Right lobe of liver (tissue), 6 donors: ENCODE measurements around the gene NSD1. TPM values are rescaled to one million over a fixed set of nuclear protein-coding genes. Genes with fewer than 3 reads are reported as not detected.
A peak's percentile ranks its signal among the peaks of the same experiment; 100 is the strongest.

Source experiments
- ATAC-seq, 4 donors: fragments of 200-7000 bp; cut with Tn5 transposase; one replicate each; pipeline ENCODE4 v1.9.1; 2020; ENCODE audit warnings: mild to moderate bottlenecking in 4 of 4, moderate library complexity in 4 of 4
- DNase-seq, 3 donors: peaks; one replicate each; pipeline ENCODE4 v3.0.0-alpha.2; 2020
- H3K27ac ChIP-seq, 3 donors: fragments of 200-600 bp; one replicate each; pipeline ENCODE4 v1.8.0; 2022
- H3K27me3 ChIP-seq, 2 donors: fragments of 200-600 bp; one replicate each; pipeline ENCODE4 v1.8.0; 2022
- H3K36me3 ChIP-seq, 4 donors: fragments of 200-600 bp; sonication (generic) in 1 of 4; one replicate each; pipeline versions ENCODE4 v1.5.1 to v1.8.0; 2017 to 2022; ENCODE audit warnings: control low read depth in 1 of 4
- H3K4me1 ChIP-seq, 4 donors: fragments of 200-600 bp; sonication (generic) in 1 of 4; one replicate each; pipeline versions ENCODE4 v1.5.1 to v1.8.0; 2017 to 2022; ENCODE audit warnings: control low read depth in 1 of 4
- H3K4me3 ChIP-seq, 3 donors: fragments of 200-600 bp; one replicate each; pipeline ENCODE4 v1.8.0; 2022
- H3K9me3 ChIP-seq, 4 donors: fragments of 200-600 bp; sonication (generic) in 1 of 4; one replicate each; pipeline versions ENCODE4 v1.5.1 to v1.8.0; 2017 to 2022; ENCODE audit warnings: control low read depth in 1 of 4
- POLR2A ChIP-seq: fragments of 450-650 bp; IDR thresholded peaks from one replicate; pipeline ENCODE4 v1.6.1; 2017; ENCODE audit warnings: antibody characterized with exemption, mild to moderate bottlenecking
- WGBS: methylation state at CpG from one replicate; pipeline ENCODE4 v1.1.6; 2018; ENCODE audit warnings: low coverage, low lambda C conversion rate; ENCODE audit not compliant: insufficient coverage; ENCODE audit errors: missing lambda C conversion rate; 5-methylcytosine and 5-hydroxymethylcytosine counted together
- intact Hi-C, 2 donors: fragments of 100-400 bp; cut with DNase I; formaldehyde crosslinking; loops; one replicate each; pipeline versions ENCODE4 v1.11.2 to v1.14.1; 2022
- total RNA-seq, 6 experiments: library from RNA; depleted of rRNA in 2 of 6; stranded (reverse); fragments of >200 nt in 2 of 6; fragmentation: NEBNext Ultra II Directional in 3 of 6; extraction: Animal tissue kit (Norgen Biotek cat#: 25700) in 3 of 6; gene quantifications; one replicate each; pipeline versions ENCODE4 v1.1.0 to v1.2.4, GENCODE V29; 2016 to 2023
- TF ChIP-seq, protein P1 (sequence below), 4 donors: fragments of 200-600 bp in 3 of 4; fragments of 450-650 bp in 1 of 4; IDR thresholded peaks; one replicate each; pipeline versions ENCODE4 v1.5.1 to v1.8.0; 2016 to 2022; ENCODE audit warnings: antibody characterized with exemption in 4 of 4, mild to moderate bottlenecking in 2 of 4
- donor health status: DM: no; HTN: yes; CAD: no.
- donor health status: DM: no; HTN: no; CAD: no.
- donor health status: DM: no; HTN: no; CAD: no.
- donor health status: DM: no; HTN: yes; CAD: no.
- donor health status: DM: no; HTN: yes; CAD: no.

NSD1 gene
- total RNA-seq, 6 experiments from 2014 or later = 13.1 to 33.1 (median 23.6) TPM

DNA sequence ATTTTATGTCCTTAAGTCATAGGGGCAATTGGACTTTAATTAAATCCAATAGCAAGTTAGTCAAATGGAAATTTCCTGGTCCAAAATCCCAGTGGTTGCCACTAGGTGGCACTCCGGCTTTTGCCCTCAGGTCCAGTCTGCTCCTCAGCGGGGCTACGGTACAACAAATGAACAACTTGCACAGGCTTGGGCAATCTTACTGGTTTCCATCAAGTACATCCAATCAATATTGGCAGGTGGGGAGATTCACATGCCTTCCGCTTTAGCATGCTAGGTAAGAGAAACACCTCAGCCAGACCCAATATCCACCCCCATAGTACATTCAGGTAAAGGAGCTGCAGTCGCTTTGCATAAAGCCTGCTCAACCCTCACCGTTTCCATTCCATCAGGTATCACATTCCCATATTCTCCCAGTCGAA is 184.4 kb downstream of the NSD1 start:
- H3K4me3 ChIP-seq = no peak overlapping the region
- H3K36me3 ChIP-seq = no peaks in the 10 kb centered on the region
- no peaks in the 10 kb centered on the region for H3K27me3 ChIP-seq
- ATAC-seq (peak; percentile 87 to 96 (median 90)), DNase-seq (peak; percentile 76 to 87 (median 83))
- WGBS = 0% methylated on average over 3 of the region's 7 CpGs
- no peaks in the 10 kb centered on the region for H3K9me3 ChIP-seq
- intact Hi-C loops = loop anchor here (10.0 kb wide), 2 partner anchors 67 to 137 kb away; partner anchors contain the start of gene SLC34A1 (in 1 of the 2)
- TF ChIP-seq, protein P1, sequence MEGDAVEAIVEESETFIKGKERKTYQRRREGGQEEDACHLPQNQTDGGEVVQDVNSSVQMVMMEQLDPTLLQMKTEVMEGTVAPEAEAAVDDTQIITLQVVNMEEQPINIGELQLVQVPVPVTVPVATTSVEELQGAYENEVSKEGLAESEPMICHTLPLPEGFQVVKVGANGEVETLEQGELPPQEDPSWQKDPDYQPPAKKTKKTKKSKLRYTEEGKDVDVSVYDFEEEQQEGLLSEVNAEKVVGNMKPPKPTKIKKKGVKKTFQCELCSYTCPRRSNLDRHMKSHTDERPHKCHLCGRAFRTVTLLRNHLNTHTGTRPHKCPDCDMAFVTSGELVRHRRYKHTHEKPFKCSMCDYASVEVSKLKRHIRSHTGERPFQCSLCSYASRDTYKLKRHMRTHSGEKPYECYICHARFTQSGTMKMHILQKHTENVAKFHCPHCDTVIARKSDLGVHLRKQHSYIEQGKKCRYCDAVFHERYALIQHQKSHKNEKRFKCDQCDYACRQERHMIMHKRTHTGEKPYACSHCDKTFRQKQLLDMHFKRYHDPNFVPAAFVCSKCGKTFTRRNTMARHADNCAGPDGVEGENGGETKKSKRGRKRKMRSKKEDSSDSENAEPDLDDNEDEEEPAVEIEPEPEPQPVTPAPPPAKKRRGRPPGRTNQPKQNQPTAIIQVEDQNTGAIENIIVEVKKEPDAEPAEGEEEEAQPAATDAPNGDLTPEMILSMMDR (IDR thresholded peaks at IDR 0.05) = peak; percentile 90 to 95 (median 92)
- TF ChIP-seq POLR2A = no peak
- no peak overlapping the region for H3K27ac ChIP-seq
- peaks cover 0 to 7% (median 3%) of the 10 kb centered on the region in 4 donors for H3K4me1 ChIP-seq

DNA sequence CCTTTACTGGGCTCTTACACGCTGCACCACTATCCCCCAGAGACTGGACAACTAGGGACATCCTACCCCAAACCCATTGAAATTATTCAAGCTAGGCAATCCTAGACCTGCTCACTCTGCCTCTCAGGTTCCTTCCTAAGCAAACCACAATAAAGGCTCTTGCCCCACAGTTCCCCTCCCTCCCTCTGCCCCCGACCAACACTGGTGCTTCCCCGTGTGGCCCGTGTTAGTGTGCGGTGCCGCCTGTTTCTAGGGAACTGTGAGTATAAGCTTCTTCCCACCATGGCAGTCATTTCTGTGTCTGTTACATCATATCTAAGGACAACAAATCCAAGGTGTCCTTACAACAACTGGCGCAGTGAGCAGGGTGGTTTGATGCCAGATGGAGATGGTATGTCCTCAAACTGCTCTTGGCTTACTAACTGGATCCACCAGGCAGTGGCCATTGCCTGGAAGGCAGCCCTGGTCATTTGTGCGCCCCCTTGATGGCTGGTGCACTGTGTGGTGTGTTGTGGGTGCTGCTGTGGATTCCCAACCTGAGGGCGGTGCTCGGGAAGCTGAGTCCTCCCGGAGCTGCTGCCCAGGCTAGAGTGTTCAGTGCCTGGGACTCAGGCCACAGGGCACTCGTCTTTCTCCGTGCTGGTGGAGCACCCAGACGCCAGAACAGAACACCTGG is 186.5 kb downstream of the NSD1 start:
- Histone ChIP-seq H3K4me3 (no peak overlapping the region), H3K9me3 (no peaks in the 10 kb centered on the region), H3K4me1 (peaks cover 0 to 7% (median 3%) of the 10 kb centered on the region in 4 donors), H3K27ac (no peak overlapping the region), H3K36me3 (no peaks in the 10 kb centered on the region), H3K27me3 (no peaks in the 10 kb centered on the region)
- WGBS = 66% methylated on average over 7 of the region's 14 CpGs
- DNase-seq (peak in 2 of 3 donors; percentile 18 to 60), ATAC-seq (no peak)
- TF ChIP-seq, protein P1 (IDR thresholded peaks at IDR 0.05) = no peak
- TF ChIP-seq POLR2A = no peak
- intact Hi-C loops = loop anchor here (10.0 kb wide), 2 partner anchors 65 to 135 kb away; partner anchors contain the start of gene SLC34A1 (in 1 of the 2)

- Histone ChIP-seq H3K27ac (no peak overlapping the region), H3K9me3 (no peaks in the 10 kb centered on the region), H3K4me1 (peaks cover 0 to 12% (median 5%) of the 10 kb centered on the region in 4 donors), H3K36me3 (no peaks in the 10 kb centered on the region), H3K27me3 (no peaks in the 10 kb centered on the region), H3K4me3 (no peak overlapping the region)
- 86% methylated on average over 7 of the region's 7 CpGs for WGBS
- TF ChIP-seq POLR2A = no peak
- TF ChIP-seq, protein P1 (IDR thresholded peaks at IDR 0.05) = no peak
- intact Hi-C loops = no loop called here
- ATAC-seq (peak in 2 of 4 donors; percentile 26 to 36), DNase-seq (peak in 2 of 3 donors; percentile 20 to 23)
Observed at GRCh38 chr5:177320879-177321278, 187.3 kb downstream of the NSD1 start.

GRCh38 chr5:177325868-177326381 is 192.4 kb downstream of the NSD1 start:
- Histone ChIP-seq H3K4me1 (peaks cover 0 to 12% (median 4%) of the 10 kb centered on the region in 4 donors), H3K9me3 (no peaks in the 10 kb centered on the region), H3K27ac (peak overlapping the region in 1 of 3 donors; percentile 42), H3K36me3 (peaks cover 0 to 10% (median 3%) of the 10 kb centered on the region in 4 donors), H3K4me3 (no peak overlapping the region), H3K27me3 (no peaks in the 10 kb centered on the region)
- TF ChIP-seq, protein P1 (IDR thresholded peaks at IDR 0.05) = no peak
- no peak for TF ChIP-seq POLR2A
- ATAC-seq (peak; percentile 37 to 71 (median 65)), DNase-seq (peak in 1 of 3 donors; percentile 46)
- WGBS = 57% methylated on average over 1 of the region's 1 CpG
- intact Hi-C loops = no loop called here
